Pulmonary artery endothelial cell (primary cell): ENCODE results near the gene RAB27B. TPM values are rescaled to one million over a fixed set of nuclear protein-coding genes. Genes with fewer than 3 reads are reported as not detected.
"Not testable (repeated sequence)": the region's sequence is repeated elsewhere in the genome, so short reads cannot be mapped to it uniquely, and the experiment has no call there.

Experiments
- DNase-seq: peaks from one replicate; pipeline ENCODE4 v3.0.0-alpha.2; 2011; ENCODE audit warnings: low read depth, low spot score
- total RNA-seq: library from RNA; depleted of rRNA; stranded (reverse); fragments of >200 nt; gene quantifications from 2 replicates; pipeline ENCODE4 v1.2.3, GENCODE V29; 2014

RAB27B gene
- 0.11 and 0.13 TPM in 2 replicates for total RNA-seq

- DNase-seq, result no peak
Observed at GRCh38 chr18:54828281-54828881, at the start of gene RAB27B. TSS of gene RAB27B (plus strand) at chr18:54828477. CDS start at chr18:54877586, 49,109 bp downstream.

DNA sequence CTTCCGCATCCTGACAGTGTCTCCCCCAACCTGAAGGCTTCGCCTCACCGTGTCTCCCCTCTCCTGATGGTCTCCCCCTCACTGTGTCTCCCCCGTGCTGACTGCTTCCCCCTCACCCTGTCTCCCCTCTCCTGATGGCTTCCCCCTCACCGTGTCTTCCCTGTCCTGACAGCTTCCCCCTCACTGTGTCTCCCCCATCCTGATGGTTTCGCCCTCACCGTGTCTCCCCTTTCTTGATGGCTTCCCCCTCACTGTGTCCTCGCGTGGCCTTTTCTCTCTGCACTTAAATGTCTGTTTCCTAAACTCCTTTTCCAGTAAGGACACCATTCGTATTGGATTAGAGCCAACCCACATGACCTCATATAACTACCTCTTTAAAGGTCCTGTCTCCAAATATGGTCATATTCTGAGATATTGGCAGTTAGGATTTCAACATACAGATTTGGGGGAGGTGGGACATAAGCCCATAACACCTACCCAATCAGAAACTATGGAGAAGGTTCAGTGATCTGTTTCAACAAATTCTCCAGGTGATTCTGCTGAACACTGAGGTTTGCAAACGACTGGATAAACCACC lies 47.9 kb upstream of the RAB27B start:
- no peak for DNase-seq

GRCh38 chr18:54780970-54781369 lies 47.3 kb upstream of the RAB27B start:
- no peak for DNase-seq

DNA sequence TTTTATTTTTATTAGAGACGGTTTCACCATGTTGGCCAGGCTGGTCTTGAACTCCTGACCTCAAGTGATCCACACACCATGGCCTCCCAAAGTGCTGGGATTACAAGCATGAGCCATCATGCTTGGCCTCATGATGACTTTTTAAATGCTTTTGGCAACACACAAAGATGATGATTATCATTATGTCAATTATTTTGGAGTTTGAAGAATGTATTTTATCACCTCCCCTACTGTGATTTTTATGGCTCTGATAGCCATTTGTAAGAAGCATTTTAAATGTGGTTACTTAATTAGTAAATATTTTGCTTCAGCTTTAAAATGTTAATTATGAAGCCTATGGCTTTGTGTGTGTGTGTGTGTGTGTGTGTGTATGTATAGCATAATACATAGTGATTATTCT lies 45.1 kb upstream of the RAB27B start:
- no peak for DNase-seq

DNA sequence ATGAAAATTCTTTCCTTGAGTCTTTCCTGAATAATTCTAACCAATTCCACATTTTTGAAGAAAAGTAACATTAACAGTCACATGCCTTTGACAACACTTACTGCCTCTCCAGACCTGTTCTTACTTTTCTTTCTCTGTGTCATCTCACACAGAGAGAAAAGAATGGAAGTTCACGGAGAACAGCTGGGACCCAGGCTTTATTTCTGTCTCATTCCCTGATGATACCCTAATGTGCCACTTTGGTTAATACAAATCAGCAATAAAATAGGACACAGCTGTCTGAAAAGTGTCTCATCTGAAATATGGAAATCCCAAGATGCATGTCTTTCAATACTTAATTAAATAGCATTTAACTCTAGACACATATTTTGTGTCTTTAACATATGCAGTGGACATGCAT lies 42.1 kb upstream of the RAB27B start:
- DNase-seq, result no peak

- DNase-seq, result no peak
Observed at GRCh38 chr18:54787121-54787520, 41.2 kb upstream of the RAB27B start.

- no peak for DNase-seq
Observed at GRCh38 chr18:54787616-54788015, 40.7 kb upstream of the RAB27B start.

GRCh38 chr18:54790109-54790508 lies 38.2 kb upstream of the RAB27B start:
- DNase-seq, result no peak

GRCh38 chr18:54791657-54792056 lies 36.6 kb upstream of the RAB27B start:
- no peak for DNase-seq

DNA sequence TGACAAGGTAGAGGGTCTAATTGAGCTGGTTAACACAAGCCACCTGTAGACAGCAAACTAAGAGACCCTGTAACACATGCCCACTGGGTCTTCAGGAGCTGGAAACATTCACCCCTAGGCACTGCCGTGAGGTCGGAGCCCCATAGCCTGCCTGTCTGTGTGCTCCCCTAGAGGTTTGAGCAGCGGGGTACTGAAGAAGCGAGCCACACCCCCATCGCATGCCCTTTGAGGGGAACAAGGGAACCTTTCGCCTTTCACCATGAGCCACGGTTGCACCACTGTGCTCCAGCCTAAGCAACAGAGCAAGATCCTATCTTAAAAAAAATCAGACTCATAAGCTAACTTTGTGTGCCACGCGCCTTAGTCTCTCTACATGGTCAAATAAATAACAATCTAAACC lies 36.2 kb upstream of the RAB27B start:
- no peak for DNase-seq

DNA sequence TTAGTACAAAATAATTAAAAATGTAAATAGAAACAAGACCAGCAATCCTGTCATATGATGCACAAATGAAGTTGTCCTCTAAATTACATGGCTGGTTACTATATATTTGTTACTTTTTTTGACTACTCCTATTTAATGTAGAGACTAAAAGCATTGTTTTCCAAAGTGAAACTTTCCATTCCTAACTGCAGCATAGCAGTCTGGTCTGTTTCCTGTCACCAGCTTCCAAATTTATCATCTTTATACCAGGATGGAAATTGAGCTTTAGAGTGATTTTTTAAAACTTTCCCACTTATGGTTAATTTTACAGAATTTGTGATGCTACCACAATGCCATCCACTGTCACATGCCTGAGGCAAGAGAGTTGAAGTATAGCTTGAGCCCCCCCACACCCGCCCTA lies 33.5 kb upstream of the RAB27B start:
- DNase-seq, result no peak

DNA sequence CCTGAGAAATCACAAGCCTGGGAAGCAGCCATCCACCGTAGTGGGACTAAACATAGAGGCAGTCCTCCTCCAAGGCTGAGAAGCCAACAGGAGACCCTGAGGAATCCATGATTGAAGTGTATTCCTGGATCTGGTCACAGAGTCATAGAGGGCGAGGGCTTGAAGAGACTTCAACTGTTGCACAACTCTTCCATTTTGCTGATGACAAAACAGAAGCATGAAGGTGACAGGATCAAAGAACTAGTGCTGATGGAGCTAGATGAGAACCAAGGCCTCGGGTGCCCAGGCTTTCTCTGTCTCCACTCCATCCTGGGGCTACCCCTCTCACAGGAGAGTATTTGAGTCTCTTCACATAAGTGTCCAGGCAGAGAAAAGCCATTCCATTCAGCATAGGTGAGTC lies 30.1 kb upstream of the RAB27B start:
- no peak for DNase-seq

- no peak for DNase-seq
Observed at GRCh38 chr18:54801374-54801773, 26.9 kb upstream of the RAB27B start.

- no peak for DNase-seq
Observed at GRCh38 chr18:54802178-54802577, 26.1 kb upstream of the RAB27B start.

GRCh38 chr18:54802686-54803395 lies 25.4 kb upstream of the RAB27B start:
- no peak for DNase-seq

- peak; percentile 54 for DNase-seq
Observed at GRCh38 chr18:54805571-54806334, 22.5 kb upstream of the RAB27B start.

- DNase-seq, result no peak
Observed at GRCh38 chr18:54806526-54806925, 21.8 kb upstream of the RAB27B start.

GRCh38 chr18:54807303-54807702 lies 21.0 kb upstream of the RAB27B start:
- no peak for DNase-seq

GRCh38 chr18:54810662-54811061 lies 17.6 kb upstream of the RAB27B start:
- not testable (repeated sequence) for DNase-seq

GRCh38 chr18:54812885-54813284 lies 15.4 kb upstream of the RAB27B start:
- DNase-seq, result no peak

GRCh38 chr18:54813305-54813704 lies 15.0 kb upstream of the RAB27B start:
- DNase-seq, result no peak

GRCh38 chr18:54813977-54814565 lies 14.2 kb upstream of the RAB27B start:
- no peak for DNase-seq
